Activated CD4-positive, alpha-beta T cell treated with anti-CD3 and anti-CD28 coated beads, Interleukin-2, amount 50 U/mL, for 4 hours (primary cell): Measurements from ENCODE around the gene MMP25.
"Not testable (repeated sequence)": the region's sequence is repeated elsewhere in the genome, so short reads cannot be mapped to it uniquely, and the experiment has no call there.

ENCODE experiments used
- DNase-seq, 2 experiments: peaks; one replicate each; pipeline ENCODE4 v3.0.0-alpha.2; 2020

Gene MMP25

GRCh38 chr16:3074860-3075522 is 28.6 kb downstream of the MMP25 start:
- DNase-seq = peak; percentile 63 to 67

DNA sequence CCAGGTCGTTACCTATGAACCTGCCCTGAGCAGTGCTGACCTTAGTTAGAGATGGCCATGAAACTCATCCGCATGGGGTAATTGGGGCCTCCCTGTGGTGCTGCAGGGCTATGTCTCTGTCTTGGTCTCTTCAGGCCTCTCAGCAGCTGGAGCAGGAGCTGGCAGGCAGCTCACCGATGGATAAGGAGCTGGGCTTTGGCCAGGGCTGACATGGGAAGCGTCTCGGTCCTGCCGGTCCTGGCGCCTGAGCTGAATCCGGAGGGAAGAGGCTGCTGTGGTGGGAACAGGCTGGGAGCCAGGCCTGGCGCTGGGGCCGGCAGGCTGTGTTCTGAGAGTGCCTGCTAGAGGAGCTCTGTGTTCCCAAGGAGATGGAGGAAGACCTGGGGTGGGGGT is 29.2 kb downstream of the MMP25 start:
- no peak for DNase-seq

DNA sequence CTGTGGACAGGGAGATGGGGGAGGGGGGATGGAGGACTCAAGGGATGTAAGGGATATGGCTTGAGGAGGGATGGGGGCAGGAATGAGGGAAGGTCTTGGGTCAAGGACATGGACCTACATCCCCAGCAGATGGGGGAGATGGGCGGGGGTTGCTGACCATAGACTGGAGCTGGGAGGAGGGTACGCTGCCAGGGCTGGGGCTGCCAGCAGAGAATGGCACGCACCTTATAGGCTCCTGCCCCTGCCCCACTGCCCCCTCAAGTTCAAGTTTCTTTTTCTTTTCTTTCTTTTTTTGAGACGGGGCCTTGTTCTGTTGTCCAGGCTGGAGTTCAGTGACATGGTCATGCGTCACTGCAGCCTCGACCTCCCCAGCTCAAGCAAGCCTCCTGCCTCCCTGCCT is 29.6 kb downstream of the MMP25 start:
- not testable (repeated sequence) for DNase-seq

GRCh38 chr16:3076577-3076976 is 30.2 kb downstream of the MMP25 start:
- no peak for DNase-seq

DNA sequence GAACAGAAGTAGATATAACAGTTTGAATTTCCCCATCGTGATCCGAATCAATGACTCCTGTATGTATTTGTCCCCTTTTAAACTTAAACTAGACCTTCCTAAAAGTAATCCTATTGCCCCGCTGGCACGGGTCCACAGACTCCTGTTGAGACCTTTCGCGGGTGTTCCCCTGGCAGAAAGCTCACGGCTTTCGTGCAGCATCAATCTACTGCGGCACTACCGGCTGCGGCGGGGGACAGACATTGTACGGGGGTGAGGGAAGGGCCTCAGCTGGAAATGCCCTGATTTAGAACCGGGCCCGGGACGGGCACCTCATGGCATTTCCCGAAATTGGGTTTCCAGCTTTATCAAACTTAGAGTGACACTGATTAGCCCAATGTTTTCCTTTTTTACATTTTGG is 33.7 kb downstream of the MMP25 start:
- DNase-seq = no peak

GRCh38 chr16:3081957-3082356 is 35.6 kb downstream of the MMP25 start:
- DNase-seq = not testable (repeated sequence)

- not testable (repeated sequence) for DNase-seq
These were observed 37.0 kb downstream of the MMP25 start for GRCh38 chr16:3083408-3083807.

DNA sequence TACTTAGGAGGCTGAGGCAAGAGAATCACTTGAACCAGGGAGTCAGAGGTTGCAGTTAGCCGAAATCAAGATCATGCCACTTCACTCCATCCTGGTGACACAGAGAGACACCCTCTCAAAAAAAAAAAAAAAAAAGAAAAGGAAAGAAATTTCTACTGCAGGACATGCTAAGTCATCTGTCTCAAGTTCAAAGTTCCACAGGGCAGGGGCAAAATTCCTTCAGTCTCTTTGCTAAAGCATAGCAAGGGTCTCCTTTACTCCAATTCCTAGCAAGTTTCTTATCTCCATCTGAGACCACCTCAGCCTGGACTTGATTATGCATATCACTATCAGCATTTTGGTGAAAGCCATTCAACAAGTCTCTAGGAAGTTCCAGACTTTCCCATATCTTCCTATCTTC is 38.1 kb downstream of the MMP25 start:
- DNase-seq = no peak

DNA sequence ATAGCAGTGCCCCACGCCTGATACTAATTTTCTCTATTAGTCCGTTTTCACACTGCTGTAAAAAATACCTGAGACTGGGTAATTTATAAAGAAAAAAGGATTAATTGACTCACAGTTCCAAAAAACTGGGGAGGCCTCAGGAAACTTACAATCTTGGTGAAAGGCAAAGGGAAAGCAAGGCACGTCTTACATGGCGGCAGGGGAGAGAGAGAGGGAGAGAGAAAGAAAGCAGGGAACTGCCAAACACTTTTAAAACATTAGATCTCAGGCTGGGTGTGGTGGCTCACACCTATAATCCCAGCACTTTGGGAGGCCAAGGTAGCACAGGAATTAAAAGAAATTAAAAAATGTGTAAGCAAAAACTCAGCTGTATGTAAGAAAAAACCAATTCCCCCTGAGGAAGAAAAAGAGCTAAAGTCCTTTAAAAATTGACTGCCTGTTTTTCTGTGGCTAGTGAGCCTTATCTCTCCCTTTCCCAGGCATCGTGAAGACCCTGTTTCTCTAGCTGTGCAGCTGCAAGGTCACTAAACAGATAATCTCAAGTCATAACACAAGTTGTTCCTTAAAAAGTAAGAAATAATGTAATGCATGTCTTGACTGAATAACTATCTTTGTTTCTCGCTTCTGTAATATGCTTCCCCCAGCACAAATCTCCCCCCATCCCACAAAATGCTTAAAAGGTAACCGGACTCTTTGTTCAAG is 38.8 kb downstream of the MMP25 start:
- DNase-seq = no peak

- DNase-seq = no peak
These were observed 39.7 kb downstream of the MMP25 start for GRCh38 chr16:3085868-3086595.

GRCh38 chr16:3086596-3087242 is 40.4 kb downstream of the MMP25 start:
- no peak for DNase-seq

DNA sequence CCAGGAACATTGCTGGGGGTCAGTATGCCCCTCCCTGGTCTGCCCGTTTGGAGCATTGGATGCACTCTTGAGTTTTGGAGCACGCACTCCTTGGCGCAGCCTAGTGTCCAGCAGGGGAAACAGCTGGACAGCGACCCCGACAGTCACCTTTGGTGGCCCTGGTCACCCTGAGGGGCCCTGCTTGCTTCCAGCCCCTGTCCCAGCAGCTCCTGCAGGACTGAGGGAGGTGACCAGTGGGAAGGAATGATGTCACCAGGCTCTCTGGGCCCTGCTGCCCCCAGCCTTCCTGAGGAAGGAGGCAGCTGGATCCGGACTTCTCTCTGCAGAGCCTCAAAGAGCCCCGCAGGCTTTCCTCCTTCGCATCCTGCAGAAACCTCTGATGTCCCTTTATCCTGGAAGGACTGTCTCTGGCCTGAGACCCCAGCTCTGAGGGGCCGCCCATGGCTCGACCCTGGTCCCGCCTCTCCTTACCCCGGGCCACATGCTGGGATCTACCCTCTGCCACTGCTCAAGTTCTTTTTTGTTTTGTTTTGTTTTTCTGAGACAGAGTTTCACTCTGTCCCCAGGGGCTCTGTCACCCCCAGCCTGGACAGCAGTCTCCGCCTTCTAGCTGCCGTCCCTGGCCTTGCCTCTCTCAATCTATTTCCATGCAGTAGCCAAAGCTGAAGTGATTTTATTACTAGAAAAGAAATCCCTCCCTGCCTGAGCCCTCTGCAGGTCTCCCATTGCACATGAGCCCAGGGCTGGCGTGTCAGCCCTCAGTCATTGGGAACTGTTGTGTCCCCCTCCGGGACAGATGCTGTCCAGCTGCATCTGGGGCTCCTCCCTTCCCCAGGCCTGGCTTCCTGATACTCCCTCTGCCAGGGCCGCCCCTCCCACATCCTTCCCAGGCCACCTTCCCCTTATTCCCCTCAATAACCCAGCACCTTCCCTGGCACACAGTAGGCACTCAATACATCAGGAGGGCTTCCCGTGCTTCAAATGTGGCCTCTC is 41.2 kb downstream of the MMP25 start:
- no peak for DNase-seq

DNA sequence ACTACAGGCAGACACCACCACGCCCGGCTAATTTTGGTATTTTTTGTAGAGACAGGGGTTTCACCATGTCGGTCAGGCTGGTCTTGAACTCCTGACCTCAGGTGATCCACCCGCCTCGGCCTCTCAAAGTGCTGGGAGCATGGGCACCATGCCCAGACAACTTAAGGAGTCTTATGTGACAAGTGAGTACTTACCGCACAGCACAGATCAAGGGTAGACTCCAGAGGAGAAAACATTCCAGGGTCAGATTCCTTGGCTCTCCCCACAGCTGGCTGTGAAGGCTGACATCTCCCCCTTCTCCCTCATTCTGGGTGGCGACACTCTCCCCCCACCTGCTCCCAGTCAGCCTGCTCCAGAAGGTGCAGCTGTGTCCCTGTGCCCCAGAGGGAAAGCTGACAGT is 42.1 kb downstream of the MMP25 start:
- no peak for DNase-seq

- DNase-seq = no peak
These were observed 42.8 kb downstream of the MMP25 start for GRCh38 chr16:3088925-3089716.

- DNase-seq = no peak
These were observed 43.6 kb downstream of the MMP25 start for GRCh38 chr16:3089717-3090592.

DNA sequence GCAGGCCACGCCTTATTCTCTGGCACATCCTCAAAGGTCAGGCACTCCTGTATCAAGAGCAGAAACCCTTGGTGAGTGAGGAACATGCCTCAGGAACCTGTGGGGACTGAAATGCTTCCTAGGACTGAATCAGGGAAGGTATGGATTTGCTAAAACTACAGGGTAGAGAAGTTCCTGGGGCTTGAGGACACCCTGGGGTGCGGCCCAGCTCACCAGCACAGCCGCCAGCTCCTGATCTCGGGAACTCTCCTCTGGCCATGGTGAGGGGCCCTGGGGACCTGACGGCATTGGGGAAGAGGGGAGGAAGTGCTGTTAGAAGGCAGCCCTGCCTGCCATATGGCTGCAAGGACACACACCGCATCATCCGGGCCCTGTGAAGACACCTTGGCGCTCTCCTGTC is 45.2 kb downstream of the MMP25 start:
- DNase-seq = no peak

DNA sequence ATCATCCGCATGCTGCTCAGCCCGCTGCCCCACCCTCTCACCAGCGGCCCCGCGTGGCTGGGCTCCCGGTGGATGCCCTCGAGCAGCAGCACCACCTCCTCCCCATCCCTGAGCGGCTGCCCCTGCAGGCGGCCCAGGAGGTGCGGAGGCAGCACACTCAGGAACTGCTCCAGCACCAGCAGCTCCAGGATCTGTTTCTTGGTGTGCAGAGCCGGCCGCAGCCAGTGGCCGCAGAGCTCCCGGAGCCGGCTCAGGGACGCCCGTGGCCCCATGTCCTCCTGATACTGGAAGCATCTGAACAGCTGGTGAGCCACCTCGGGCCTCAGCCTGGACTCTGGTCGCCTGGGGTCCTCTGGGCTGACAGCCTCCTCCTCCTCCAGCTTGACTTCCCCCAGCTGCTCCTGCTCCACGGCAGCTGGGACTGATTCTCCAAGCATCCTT is 46.2 kb downstream of the MMP25 start:
- no peak for DNase-seq

DNA sequence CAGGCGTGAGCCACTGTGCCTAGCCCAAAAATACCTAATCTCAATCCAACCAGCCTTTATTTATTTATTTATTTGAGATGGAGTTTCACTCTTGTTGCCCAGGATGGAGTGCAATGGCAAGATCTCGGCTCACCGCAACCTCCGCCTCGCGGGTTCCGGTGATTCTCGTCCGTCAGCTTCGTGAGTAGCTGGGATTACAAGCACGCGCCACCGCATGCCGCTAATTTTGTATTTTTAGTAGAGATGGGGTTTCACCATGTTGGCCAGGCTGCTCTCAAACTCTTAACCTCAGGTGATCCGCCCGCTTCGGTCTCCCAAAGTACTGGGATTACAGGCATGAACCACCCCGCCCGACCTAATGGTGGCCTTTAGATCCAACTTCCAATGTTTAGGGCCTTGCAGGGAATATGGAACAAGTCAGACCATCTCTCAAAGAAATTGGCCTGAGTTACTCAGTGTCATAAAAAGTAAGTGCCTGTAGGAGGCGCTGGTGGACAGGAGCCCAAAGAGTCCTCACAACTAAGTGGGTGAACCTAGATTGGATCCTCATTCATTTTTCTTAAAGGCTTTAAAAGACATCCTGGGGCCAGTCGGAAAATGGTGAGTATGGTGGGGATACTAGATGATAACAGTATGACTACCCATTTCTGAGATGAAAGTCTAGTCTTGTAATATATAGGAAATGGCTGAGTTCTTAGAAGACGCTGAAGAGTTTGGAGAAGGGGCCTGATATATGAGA is 48.1 kb downstream of the MMP25 start:
- peak; percentile 48 for DNase-seq

- DNase-seq = peak in 1 of 2 experiments; percentile 48
These were observed 49.5 kb downstream of the MMP25 start for GRCh38 chr16:3095869-3096268.

DNA sequence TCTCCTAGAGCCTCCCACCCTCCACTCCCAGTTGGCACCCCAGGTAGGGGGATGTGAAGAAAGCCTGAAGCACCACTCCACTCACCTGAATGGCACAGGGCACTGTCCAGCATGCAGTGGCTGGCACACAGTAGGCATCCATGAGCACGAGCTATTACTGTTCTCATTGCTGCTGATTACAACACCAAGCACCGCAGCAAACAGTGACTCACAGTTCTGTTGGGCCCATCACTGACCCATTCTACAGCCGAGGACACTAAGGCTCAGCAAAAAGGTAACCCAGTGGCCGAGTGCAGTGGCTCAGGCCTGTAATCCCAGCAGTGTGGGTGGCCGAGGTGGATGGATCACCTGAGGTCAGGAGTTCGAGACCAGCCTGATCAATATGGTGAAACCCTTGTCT is 50.0 kb downstream of the MMP25 start:
- DNase-seq = no peak
